Measurements from ENCODE around the gene CELSR3. TPM values are rescaled to one million over a fixed set of nuclear protein-coding genes. Genes with fewer than 3 reads are reported as not detected.

CELSR3 gene
- polyA plus RNA-seq, 1 experiment = 0.55 TPM

DNA sequence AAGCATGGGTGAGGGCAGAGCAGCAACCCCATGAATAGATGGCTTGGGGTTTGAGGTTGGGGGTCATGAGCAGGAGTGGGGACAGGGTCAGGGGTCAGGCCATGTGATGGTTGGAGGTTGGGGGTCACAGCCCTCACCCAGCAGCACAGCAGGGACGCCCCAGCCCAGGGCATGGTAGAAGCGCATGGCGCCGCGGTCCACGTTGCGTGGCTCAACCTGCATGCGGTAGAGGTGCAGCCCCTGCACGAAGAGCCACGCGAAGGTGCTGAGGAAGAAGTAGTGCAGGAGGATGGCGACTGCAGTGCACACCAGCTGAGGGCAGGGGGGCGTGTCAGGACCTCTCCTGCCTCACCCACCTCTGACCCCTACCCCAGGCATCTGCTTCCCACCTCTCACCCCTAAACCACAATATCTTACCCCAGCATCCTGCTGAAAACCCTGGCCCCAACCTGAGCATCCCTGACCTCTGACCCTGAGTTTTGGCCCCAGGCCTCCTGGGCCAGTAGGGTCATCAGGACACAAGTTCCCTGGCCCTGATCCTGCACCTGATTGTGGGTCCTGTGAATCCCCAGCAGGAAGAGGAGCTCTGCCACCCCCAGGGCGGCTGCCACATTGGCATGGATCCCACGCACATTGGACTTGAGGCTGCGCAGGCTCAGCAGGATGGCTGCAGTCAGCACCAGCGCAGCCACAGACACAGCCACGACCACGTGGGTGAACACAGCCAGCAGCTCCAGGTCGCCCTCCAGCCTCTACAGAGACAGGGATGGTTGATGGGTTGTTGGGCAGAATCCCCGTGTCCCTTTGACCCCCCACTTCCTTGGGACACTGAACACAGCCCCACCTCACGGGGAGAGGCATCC lies 17.6 kb downstream of the CELSR3 start:
- TF ChIP-seq, protein P1, sequence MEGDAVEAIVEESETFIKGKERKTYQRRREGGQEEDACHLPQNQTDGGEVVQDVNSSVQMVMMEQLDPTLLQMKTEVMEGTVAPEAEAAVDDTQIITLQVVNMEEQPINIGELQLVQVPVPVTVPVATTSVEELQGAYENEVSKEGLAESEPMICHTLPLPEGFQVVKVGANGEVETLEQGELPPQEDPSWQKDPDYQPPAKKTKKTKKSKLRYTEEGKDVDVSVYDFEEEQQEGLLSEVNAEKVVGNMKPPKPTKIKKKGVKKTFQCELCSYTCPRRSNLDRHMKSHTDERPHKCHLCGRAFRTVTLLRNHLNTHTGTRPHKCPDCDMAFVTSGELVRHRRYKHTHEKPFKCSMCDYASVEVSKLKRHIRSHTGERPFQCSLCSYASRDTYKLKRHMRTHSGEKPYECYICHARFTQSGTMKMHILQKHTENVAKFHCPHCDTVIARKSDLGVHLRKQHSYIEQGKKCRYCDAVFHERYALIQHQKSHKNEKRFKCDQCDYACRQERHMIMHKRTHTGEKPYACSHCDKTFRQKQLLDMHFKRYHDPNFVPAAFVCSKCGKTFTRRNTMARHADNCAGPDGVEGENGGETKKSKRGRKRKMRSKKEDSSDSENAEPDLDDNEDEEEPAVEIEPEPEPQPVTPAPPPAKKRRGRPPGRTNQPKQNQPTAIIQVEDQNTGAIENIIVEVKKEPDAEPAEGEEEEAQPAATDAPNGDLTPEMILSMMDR (IDR thresholded peaks at IDR 0.05; ENCODE audit: low read depth, low read length) = no peak
- ChIA-PET POLR2A (no interaction called here), CTCF (interaction anchor here (0.6 to 1.7 kb wide), 2 partner anchors 9 to 27 kb away, joined by 3 to 8 read pairs; partner anchors contain the start of gene SLC26A6)
- H3K9me3 ChIP-seq (ENCODE audit: control insufficient read depth, insufficient read depth, low read length) = no peaks in the 10 kb centered on the region
- no peak overlapping the region for H3K4me3 ChIP-seq (ENCODE audit: low read depth, low read length)
- H3K27ac ChIP-seq (ENCODE audit: low read depth, low read length) = no peak overlapping the region
- peaks cover 7% of the 10 kb centered on the region for H3K27me3 ChIP-seq (ENCODE audit: control insufficient read depth, insufficient read depth, low read length)
- DNase-seq (ENCODE audit: low read depth, low spot score) = no peak

DNA sequence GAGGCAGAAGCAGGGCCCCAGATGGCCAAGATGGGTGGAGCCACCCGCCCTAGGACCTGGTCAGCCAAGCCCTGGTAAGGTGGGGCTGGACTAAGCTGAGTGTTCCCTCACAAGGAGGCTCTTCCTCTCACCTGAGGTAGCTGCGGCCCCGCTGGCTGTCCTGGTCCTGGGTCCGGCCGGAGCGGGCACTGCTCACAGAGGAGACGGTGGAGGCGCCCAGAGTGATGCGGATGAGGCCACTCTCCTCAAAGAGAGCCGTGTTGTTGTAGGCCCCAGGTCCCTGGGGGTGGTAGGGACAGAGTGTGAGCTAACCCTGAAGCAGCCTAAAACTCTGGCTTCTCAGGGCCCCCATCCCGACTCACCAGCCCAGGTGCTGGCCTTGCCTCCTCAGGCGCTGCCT lies 20.1 kb downstream of the CELSR3 start:
- Histone ChIP-seq H3K4me3 (ENCODE audit: low read depth, low read length) (no peak overlapping the region), H3K9me3 (ENCODE audit: control insufficient read depth, insufficient read depth, low read length) (no peaks in the 10 kb centered on the region; the same call in 1 of the 2 replicates), H3K27me3 (ENCODE audit: control insufficient read depth, insufficient read depth, low read length) (peaks cover 10% of the 10 kb centered on the region), H3K27ac (ENCODE audit: low read depth, low read length) (no peak overlapping the region)
- CTCF ChIA-PET = no interaction called here
- TF ChIP-seq, protein P1 (IDR thresholded peaks at IDR 0.05; ENCODE audit: low read depth, low read length) = no peak
- DNase-seq (ENCODE audit: low read depth, low spot score) = no peak
- POLR2A ChIA-PET = no interaction called here

DNA sequence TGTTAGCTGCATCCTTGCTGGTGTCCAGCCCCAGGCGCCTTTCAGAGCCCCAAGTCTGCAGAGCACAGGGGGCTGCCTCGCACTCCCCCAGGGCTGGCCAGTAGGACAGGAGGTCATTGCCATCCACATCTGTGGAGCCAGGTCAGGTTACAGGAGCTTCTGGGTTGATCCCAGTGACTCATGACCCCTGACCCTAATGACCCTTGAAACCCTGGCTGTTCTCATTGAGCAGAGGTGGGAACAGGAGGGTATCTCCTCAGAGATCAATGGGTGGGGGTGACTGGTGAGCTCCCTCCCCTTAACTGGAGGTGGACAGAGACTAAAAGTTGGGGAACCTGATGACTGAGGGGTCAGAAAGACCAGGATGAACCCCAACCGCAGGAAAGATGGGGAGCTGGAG lies 21.3 kb downstream of the CELSR3 start:
- H3K4me3 ChIP-seq (ENCODE audit: low read depth, low read length) = no peak overlapping the region
- no peak for DNase-seq (ENCODE audit: low read depth, low spot score)
- H3K9me3 ChIP-seq (ENCODE audit: control insufficient read depth, insufficient read depth, low read length) = no peaks in the 10 kb centered on the region; the same call in 1 of the 2 replicates
- H3K27ac ChIP-seq (ENCODE audit: low read depth, low read length) = no peak overlapping the region
- peaks cover 10% of the 10 kb centered on the region for H3K27me3 ChIP-seq (ENCODE audit: control insufficient read depth, insufficient read depth, low read length)
- POLR2A ChIA-PET = no interaction called here
- TF ChIP-seq, protein P1 (IDR thresholded peaks at IDR 0.05; ENCODE audit: low read depth, low read length) = no peak
- CTCF ChIA-PET = no interaction called here

DNA sequence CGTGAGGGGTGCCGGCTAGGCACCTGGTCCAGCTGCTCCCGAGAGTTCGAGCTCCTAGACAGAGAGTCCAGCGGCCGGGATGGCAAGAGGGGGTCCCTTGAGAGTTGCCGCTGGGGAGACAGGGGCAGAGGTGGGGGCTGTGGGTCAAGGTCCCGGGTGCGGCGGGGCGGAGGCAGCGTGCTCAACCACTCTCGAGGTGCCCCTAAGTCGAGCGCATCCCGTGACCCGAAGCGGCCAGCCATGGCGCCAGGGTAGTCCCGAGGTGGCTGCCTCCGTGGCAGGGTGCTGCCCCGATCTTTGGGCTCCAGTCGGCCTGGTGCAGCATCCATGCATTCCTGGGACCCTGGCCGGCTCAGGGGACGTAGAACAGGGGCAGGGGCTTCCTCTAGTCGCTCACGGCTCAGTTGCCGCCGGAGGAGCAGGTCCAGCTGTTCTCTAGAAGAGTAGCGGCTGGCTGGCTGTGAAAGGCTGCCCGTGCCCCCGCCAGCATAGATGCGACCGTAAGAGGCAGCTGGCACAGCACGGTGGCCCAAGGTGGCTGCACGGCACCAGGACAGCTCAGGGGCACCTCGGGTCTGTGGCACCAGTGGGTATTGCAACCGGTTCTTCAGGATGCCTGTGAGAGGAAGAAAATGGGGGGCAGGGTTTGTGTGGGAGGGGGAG lies 22.6 kb downstream of the CELSR3 start:
- H3K27me3 ChIP-seq (ENCODE audit: control insufficient read depth, insufficient read depth, low read length) = peaks cover 10% of the 10 kb centered on the region
- CTCF ChIA-PET = no interaction called here
- TF ChIP-seq, protein P1 (IDR thresholded peaks at IDR 0.05; ENCODE audit: low read depth, low read length) = no peak
- no peak for DNase-seq (ENCODE audit: low read depth, low spot score)
- POLR2A ChIA-PET = interaction anchor here (0.6 kb wide), 1 partner anchor 21 kb away, joined by 3 read pairs; no protein-coding TSS in a partner anchor
- peaks cover under 1% of the 10 kb centered on the region; the same call in 1 of the 2 replicates for H3K9me3 ChIP-seq (ENCODE audit: control insufficient read depth, insufficient read depth, low read length)
- no peak overlapping the region for H3K27ac ChIP-seq (ENCODE audit: low read depth, low read length)
- H3K4me3 ChIP-seq (ENCODE audit: low read depth, low read length) = no peak overlapping the region

DNA sequence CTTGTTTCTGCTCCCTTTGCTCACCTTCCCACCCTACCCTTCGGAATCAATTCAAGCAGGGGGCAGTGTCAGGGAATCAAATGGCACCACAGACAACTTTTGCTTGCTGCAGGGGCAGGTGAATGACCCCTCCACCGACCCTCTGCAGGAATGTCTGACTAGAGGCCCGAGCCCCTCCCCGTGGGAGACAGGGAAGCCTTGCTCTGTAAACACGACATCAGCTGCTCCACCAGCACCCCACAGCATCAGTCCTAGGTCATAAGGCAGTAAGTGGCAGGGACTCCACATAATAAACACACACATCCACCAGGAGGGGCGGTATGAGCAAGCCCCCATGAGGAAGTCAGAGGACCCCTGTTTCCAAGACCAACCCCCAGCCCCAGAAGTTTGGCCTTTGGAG lies 25.4 kb downstream of the CELSR3 start:
- H3K4me3 ChIP-seq (ENCODE audit: low read depth, low read length) = no peak overlapping the region
- ChIA-PET CTCF (no interaction called here), POLR2A (interaction anchor here (0.6 kb wide), 1 partner anchor 35 kb away, joined by 3 read pairs; no protein-coding TSS in a partner anchor)
- H3K27ac ChIP-seq (ENCODE audit: low read depth, low read length) = no peak overlapping the region
- TF ChIP-seq, protein P1 (IDR thresholded peaks at IDR 0.05; ENCODE audit: low read depth, low read length) = no peak
- peaks cover 3% of the 10 kb centered on the region; the same call in 1 of the 2 replicates for H3K9me3 ChIP-seq (ENCODE audit: control insufficient read depth, insufficient read depth, low read length)
- DNase-seq (ENCODE audit: low read depth, low spot score) = no peak
- H3K27me3 ChIP-seq (ENCODE audit: control insufficient read depth, insufficient read depth, low read length) = peaks cover 6% of the 10 kb centered on the region
